Astrocyte of the spinal cord (primary cell): Measurements from ENCODE around the gene SCMH1.

Source experiments
- DNase-seq: peaks from one replicate; pipeline ENCODE4 v3.0.0; 2011; ENCODE audit warnings: low read depth, low spot score
- H3K4me3 ChIP-seq: 2 replicates; pipeline ENCODE4 v1.5.1; 2011; ENCODE audit warnings: low read depth, mild to moderate bottlenecking, low read length, moderate library complexity
- in situ Hi-C: cut with HindIII; loops from 2 replicates; pipeline ENCODE4 v1.10.0; 2017; ENCODE audit warnings: low sequenced_read_pairs
- TF ChIP-seq, protein P1 (sequence below): IDR thresholded peaks from 2 replicates; pipeline ENCODE4 v1.5.1; 2012; ENCODE audit warnings: low read depth, mild to moderate bottlenecking, low read length, inconsistent platforms

Gene SCMH1

DNA sequence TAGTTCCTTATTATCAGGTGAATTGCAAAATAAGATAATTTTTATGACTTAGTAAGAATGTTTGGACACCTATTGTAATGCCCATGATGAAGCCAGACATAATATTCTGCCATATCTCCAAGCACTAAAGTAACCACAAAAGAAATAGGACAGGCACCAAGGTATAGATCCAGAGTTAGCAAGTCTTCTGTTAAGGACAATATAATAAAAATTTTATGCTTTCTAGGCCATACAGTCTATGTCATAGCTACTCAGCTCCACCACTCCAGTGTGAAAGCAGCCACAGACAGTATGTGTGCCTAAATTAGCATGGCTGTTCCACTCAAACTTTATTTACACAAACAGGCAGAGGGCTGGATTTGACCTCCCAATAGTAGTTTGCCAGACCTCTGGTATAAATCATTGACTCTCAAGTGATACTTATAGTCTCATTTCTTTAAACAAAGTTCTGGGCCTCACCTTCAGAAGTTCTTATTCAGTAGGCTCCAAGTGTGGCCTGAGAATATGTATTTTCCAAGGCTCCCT is 88.3 kb downstream of the SCMH1 start:
- H3K4me3 ChIP-seq = no peak overlapping the region
- TF ChIP-seq, protein P1, sequence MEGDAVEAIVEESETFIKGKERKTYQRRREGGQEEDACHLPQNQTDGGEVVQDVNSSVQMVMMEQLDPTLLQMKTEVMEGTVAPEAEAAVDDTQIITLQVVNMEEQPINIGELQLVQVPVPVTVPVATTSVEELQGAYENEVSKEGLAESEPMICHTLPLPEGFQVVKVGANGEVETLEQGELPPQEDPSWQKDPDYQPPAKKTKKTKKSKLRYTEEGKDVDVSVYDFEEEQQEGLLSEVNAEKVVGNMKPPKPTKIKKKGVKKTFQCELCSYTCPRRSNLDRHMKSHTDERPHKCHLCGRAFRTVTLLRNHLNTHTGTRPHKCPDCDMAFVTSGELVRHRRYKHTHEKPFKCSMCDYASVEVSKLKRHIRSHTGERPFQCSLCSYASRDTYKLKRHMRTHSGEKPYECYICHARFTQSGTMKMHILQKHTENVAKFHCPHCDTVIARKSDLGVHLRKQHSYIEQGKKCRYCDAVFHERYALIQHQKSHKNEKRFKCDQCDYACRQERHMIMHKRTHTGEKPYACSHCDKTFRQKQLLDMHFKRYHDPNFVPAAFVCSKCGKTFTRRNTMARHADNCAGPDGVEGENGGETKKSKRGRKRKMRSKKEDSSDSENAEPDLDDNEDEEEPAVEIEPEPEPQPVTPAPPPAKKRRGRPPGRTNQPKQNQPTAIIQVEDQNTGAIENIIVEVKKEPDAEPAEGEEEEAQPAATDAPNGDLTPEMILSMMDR = no peak
- no peak for DNase-seq
- in situ Hi-C loops = no loop called here

DNA sequence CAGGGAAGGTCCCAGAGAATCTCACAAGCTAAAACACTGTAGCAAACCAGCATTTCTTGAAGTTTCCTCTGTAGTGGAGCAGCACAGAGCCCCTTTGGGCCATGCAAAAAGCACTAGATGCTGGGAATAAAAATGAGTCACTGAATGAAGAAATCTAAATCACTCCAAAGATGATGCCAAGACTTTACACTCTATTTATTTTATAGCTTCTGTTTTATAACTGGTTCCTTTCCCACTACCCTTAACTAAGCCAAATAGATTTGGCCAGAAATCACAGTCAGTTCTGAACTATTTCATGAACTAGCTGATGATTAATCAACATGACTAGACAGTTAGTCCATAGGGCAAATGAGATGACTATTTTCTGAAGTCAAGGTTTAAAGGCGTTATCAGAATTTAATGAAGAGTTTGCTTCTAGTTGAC is 89.5 kb downstream of the SCMH1 start:
- in situ Hi-C loops = no loop called here
- TF ChIP-seq, protein P1 = no peak
- DNase-seq = peak; percentile 91
- no peak overlapping the region for H3K4me3 ChIP-seq

DNA sequence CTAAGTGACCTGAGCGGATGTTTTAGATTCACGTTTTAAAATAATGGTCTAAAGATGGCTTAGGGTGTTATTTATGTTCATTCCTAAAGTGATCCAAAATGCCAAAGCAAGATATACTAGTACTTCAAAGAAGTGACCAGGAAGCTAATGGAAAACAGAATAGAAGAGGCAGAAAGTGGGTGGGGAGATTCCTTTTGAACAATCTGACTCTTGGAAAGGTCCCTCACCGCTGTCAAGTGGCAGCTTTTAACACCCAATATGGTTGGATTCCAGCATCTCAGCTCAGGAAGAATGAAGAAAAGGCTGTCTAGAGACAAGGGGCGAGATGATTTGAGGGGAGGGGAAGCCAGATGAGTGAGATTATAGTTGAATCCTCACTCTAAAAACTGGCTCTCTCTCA is 90.3 kb downstream of the SCMH1 start:
- no peak for DNase-seq
- no peak overlapping the region for H3K4me3 ChIP-seq
- in situ Hi-C loops = no loop called here
- TF ChIP-seq, protein P1 = no peak

DNA sequence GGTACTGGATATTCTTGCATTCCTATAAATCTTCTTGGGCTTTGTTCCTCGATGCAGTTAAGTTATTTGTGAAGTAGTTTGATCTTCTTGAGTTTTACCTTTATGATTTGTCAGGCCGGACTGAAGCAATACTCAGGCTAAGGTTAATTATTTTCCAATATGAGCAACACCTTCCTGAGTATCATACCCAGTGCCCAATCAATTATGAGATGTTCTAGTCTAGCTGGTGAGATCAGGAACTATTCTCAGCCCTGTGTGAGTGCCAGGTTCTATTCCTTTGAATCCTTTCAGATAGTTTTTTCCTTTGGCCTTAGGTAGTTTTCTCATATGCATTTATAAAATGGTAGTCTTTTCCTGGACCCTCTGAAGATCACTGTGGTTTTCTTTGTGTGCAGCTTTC is 92.5 kb downstream of the SCMH1 start:
- TF ChIP-seq, protein P1 = no peak
- in situ Hi-C loops = no loop called here

DNA sequence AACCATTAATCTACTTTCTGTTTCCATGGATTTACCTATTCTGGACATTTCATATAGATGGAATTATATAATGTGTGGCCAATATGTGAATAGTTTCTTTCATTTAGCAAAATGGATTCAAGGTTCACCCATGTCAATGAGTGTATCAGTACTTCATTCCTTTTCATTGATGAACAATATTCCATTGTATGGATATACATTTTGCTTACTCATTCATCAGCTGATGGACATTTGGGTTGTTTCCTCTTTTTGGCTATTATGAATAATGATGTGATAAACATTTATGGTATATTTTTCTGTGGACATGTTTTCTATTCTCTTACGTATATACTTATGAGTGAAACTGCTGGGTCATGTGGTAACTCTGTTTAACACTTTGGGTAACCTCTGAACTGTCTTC is 97.8 kb downstream of the SCMH1 start:
- in situ Hi-C loops = no loop called here
- DNase-seq = no peak
- TF ChIP-seq, protein P1 = no peak
- no peak overlapping the region for H3K4me3 ChIP-seq

More for the DNA sequence above, 92.5 kb downstream of the SCMH1 start:
- no peak for DNase-seq
- no peak overlapping the region for H3K4me3 ChIP-seq

DNA sequence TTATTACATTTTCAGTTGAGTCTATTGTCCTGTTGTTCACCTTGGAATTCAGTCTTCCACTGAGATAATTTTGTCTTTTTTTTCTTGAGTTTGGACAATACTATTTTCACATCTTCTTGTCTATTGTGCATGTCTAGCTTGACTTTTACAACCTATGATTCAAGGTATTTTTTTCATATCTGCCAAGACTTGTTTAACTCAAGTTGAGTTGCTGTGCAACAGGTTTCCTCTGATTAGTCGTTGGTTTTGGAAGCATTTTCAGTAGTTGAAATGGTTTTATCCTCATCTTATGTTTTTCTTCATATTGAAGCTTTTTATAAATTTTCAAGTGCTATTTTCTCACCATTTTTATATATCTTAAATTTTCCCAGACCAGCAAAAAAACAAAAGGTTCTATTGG is 103.6 kb downstream of the SCMH1 start:
- H3K4me3 ChIP-seq = no peak overlapping the region
- in situ Hi-C loops = no loop called here
- TF ChIP-seq, protein P1 = no peak
- no peak for DNase-seq
